CMK (cell line): Measurements from ENCODE around the gene LIN28B.

Experiments
- DNase-seq: peaks from one replicate; pipeline ENCODE4 v3.0.0-alpha.2; 2010; ENCODE audit warnings: low read depth

LIN28B gene

DNA sequence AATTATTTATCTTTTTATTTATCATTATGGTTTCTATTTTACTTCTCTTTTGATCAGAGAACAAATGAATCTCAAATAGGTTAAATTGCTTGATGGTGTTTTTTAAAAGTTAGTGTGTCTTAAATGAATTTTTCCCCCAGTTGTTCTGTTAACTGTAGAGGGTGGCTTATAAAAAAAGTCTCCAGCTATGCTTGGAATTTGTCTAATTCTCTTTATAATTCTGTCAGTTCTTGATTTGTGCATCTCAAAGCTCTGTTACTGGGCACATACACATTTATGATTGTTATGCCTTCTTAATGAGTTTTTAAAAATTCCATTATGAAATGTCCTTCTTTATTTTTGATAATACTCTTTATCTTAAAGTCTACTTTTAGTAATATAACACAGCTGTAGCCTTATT, 58.0 kb downstream of the LIN28B start:
- no peak for DNase-seq

DNA sequence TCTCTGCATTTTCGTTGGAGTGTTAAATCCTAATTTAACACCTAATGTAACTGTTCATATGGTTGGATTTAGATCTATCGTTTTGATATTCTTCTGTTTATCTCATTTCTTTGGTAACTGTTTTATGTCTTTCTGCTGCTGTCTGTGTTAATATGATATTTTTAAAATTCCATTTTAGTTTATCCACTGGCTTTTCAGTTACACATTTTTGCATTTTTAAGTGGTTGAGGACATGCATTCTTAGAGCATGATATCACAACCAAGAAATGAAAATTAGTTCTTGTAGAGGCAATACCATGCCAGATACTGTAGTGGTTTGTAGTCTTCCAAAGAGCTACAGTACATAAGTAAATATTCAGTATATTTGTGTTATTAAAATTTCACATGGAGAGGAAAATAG, 58.6 kb downstream of the LIN28B start:
- no peak for DNase-seq

DNA sequence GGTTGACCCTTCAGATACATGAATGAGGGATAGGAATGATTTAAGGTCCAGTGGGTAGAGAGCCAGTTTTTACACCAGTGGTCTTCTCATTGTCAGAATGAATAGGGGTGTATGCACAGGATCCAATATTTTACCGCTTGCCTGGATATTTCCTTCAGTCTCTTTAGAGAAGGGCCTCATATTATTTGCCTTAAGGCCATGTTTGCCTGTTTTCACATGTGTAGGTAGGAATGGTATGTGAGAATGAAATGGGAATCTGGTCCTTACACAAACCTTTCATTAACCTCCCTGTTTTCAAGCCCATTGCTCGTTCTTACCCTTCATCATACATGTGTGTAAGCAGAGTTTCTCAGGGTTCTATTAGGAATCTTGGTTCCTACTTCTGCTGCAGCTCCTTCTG, 62.4 kb downstream of the LIN28B start:
- no peak for DNase-seq

DNA sequence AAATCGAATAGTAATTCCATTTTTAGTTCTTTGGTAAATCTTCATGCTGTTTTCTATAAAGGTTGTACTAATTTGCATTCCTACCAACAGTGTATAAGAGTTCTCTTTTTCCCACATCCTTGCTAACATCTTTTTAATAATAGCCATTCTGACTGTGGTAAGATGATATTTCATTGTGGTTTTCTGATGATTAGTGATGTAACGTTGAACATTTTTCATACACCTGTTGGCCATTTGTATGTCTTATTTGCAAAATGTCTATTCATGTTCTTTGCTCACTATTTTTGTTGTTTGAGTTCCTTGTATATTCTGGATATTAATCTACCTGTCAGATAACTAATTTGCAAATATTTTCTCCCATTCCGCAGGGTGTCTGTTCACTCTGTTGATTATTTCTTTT, 64.5 kb downstream of the LIN28B start:
- DNase-seq, result no peak

DNA sequence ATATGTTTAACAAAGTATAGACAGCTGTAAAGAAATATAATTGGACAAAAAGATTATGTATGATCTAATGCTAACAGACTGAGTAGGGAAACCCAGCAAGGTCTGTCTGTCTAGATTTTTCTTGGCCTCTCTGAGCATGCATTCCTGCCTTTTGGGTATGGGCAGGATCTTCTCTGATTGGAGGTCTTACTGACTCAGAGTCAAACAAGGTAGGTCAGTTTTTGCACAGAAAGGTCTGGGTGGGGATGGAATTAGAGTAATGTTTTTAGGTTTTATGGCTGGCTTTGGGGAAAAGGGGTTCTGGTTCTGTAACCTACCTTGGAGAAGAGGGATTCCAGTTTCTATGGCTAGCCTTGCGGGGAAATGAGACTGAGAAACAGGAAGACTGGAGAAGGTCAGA, 65.5 kb downstream of the LIN28B start:
- no peak for DNase-seq

DNA sequence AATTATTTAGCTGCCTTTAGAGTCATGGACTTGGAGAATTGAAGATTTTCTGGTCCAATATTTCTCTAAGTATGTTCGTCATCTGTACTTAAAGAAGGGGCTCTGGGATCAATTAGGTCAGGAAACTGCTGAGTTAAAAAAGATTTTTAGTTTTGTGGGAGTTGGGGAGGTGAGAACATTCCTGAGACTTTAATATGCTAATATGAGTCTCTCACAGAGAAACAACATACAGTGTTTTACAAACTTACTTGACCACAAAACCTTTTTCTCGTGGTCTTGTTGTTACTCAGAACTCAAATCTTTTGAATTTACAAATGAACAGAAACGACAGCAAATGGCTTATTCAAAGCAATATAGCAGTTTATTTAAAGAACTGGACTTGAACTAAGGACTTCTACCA, 67.9 kb downstream of the LIN28B start:
- no peak for DNase-seq

DNA sequence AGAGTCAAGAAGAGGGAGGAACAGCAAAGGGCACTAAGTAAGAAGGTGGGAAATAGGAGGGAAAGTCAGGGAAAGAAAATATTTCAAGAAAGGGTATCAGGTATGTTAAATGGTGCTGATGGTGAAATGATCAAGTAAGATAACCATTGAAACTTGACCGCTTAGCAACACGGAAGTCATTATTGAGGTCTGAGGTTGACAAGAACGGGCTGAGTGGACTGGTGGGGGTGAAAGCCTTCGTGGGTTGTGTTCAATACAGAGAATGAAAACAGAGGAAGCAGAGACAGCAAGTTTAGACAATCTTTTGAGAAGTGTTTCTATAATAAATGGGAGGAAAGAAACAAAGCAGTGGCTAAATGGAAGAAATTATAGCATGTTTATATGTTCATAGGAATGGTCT, 72.0 kb downstream of the LIN28B start:
- DNase-seq, result no peak

DNA sequence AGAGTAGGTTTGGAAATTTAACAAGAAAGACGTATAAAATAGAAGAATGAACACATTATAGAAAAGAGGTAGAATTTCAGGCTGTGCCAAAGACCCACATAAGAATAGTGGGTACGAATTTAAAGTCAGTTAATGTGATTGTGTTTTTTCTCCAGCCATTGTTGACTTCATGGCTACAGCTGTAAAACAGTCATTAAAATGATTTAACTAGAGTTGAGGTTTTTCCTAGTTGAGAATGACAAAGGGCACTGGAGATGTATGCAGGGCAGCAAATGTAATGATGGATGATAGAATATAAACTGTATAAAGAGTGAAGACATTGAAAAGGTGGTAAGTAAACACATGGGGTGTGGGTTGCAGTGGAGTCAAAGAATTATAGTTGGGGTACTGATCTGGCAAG, 72.7 kb downstream of the LIN28B start:
- no peak for DNase-seq

DNA sequence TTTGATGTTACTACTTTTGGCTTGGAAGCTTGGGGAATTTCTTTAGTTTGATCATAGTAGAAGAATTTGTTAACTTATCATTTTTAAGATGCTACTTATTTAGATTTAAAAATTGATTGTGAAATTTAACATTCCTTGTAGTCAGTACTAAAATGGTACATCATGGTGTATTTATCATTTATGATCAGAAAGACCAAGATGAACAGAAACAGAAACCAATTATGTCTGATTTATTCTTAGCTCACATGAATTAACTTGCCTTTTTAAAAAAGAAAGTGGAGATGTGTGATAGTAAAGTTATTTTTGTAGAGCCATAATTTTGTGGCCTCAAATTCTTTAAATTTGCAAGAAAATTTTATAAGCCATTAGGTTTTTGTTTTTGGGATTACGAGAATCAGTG, 77.6 kb downstream of the LIN28B start:
- no peak for DNase-seq

DNA sequence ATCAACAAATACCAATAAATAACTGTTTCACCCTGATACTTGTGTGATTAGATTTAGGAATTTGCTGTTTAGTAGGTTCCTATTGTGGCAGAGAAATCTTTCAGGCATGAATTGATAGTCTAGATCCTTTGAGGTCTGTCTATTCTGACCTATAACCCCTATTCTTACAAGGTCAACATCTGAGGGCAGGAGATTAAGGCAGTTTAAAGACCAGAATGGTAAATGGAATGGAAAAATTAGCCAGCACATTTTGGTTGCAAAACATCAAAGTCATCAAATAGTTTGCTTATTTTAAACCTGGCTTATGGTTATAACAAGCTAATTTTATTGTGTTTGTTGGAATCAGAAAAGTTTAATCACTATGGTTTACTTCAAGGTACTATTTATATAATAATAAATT, 78.4 kb downstream of the LIN28B start:
- peak; percentile 30 for DNase-seq

DNA sequence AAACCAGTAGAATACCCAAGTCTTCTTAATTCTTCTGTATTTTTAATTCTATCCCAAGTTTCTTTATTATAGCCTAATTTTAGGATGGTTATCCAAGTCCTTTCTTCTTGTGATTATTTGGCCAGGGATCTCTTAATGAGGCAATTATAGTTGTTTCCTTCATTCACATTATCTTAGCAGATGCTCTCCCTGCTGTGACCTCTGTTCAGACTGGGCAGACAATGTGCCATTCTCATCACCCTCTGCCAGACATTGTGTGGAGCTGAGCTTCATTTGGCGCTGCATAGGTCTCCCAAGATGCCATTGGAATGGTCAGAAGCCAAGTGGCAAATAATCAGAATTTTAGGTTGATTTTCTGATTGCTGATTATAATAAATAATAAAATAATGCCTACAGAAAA, 79.4 kb downstream of the LIN28B start:
- DNase-seq, result no peak

DNA sequence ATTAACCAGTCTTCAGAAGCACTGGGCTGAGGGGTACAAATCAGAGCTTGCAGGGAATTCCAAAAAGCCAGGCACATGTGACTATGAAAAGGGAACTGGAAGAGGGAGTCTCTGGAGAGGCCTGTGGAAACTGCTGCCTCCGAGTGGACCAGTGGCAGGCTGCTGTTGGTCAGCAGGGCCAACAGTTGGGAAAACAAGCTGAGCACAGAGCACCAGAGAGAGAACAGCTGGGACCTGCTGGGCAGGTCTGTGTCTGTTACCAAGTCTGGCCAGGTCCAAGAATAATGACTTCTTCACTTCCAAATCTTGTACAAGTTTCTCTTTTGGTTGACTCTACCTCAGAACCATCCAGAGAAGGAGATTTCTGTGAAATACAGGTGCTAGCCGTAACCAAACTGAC, 81.4 kb downstream of the LIN28B start:
- DNase-seq, result no peak

DNA sequence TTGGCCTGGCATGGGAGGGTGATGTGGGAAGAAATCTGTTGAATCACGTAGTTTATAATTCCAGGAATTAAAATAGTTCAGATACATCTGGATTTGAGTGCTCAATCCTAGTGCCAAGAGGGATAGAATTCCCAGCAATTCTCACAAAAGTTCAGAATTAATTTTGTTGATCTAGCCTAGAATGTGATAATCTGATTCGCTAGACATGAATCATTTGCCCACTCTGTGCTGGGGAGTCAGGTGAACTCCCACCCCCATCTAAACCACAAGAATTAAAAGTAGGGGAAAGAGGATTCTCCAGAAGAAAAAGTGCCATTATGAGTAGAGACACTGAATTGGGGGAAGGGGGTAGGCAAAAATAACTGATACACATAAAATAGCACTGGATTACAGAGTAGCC, 85.0 kb downstream of the LIN28B start:
- no peak for DNase-seq

DNA sequence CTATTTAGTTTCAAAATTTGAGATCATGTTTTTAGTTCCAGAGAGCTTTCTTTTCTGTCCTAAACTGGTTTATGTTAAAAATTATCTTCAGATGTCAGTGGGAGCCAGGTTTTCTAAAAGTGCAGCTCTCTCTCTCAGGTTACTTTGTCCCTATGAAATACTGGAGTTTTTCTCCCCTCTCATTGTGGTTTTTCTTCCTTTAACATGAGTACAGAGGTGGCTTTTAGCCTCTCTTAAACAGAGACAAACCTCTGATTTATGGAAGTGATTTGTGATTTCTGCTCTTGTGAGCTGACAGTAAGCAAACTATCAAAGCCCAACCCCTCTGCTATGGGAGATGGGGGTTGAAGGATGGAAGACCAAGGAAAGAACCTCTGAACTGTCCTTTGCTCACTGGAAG, 85.7 kb downstream of the LIN28B start:
- DNase-seq, result no peak

DNA sequence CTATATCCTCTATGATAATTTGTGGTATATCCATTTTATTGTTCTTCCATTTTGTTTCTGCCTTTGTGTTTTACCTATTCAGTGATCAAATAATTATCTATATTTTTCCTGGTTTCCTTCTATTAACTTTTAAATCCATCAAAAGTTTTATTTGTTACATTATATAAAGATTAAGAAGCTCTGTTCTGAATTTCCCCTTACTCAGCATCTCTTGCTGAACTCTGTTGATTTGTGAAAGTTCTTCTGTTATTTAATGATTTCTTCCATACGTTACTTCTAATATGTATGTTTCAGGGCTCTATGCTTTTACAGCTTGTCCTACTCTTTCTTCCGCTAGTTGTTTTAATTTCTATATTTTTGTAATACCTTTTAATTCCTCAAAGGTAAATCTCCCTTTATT, 87.1 kb downstream of the LIN28B start:
- no peak for DNase-seq

DNA sequence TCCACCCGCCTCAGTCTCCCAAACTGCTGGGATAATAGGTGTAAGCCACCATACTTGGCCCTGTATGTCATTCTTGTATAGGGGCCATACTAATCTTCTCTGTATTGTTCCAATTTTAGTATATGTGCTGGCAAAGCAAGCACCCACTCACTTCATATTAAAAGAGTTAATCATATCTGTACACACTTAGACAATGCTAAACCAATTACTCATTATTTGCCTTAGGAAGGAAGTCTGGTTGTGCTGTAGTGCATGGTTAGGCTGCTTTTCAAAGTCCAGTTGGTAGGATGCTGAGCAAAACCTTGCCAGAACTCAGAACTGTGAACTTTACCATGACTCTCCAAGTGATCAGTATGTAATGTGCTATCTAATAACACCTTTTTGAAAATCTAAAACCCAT, 88.6 kb downstream of the LIN28B start:
- DNase-seq, result no peak

DNA sequence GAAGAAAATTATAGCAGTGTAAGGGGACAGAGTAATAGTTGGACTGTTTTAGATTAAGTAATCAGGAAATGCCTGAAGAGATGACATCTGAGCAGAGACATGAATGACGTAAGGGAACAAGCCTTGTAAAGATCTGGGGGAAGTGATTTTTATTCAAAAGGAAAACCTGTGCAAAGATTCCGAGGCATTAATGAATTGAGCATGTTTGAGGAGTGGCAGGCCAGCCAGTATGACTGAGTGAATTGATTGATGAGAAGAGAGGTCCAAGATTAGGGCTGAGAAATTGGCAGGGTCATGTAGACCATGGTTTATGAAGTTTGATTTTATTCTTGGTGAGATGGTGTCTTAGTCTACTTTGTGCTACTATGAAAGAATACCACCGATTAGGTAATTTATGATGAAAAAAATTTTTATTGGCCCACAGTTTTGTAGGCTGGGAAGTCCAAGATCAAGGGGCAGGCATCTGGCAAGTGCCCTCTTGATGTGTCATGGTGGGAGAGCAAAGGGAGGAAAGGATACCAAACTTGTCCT, 95.1 kb downstream of the LIN28B start:
- no peak for DNase-seq

DNA sequence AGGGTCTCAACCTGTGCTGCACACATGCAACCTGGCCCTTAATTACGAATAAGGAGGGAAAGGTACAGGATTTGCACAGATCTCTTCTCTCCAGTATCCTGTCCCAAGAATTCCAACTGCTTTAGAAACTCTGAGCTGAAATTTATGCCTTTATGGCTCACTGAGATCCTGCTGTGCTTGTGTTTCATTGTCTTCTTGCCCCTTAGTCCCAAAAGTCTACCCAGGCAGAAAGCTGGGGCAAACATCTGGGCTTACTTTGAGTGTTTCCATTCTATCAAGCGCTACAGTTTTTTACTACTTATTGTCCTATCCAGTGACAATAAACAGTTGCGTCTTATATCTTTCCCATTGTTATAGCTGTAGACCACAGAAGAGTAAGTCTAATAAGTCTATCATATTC, 99.7 kb downstream of the LIN28B start:
- no peak for DNase-seq

DNA sequence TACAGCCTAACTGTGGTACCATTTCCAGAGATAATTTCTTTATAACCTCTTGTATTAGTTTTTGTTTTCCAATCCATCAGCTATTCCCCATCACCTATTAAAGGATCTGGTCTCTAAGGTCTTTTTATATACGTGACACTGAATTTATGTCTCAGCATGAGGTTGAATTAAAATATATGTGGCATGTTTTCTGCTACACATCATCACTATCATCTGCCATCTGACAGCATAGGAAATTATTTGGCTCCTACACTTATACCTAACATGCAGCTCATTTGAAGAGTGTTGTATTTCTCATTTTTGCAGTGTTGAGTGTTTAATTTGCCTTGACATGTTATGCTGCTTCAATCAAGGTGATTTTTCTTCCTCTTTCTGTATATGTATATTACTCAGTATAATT, 100.3 kb downstream of the LIN28B start:
- no peak for DNase-seq

DNA sequence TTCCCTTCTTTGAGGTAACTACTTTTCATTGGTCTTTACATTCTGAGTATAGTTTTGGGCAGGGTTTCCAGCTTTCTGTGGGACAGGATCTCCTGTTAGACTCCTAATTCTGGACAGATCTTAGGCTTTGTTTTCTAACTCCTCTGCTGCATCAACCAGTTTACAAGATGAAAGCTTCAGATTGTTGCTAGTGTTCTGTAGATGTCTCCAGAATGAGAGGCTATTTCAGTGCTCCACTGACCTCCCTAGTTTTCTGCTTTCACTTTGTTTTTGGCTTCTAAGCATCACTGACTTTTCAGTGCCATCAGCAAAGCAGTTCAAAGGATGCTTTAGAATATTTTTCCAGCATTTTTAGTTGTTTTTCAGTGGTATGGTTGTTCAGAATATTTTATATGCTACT, 101.4 kb downstream of the LIN28B start:
- DNase-seq, result no peak

DNA sequence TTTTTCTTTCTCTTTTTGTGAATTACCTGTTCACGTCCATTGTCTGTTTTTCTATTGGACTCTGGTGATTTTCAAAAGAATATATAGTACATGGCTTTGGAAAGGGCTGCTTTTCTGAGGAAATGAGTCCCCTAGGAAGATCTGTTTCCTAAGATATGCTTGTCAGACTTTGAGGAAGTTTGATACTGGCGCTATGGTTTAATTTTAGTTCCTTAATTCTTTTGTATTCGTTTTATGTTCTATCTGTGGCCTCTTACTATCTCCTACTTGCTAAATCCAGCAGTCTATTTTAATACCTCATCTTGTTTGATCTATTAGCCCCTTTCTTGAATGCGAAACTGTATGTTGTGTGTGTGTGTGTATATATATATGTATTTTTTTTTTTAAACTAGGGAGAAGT, 101.9 kb downstream of the LIN28B start:
- no peak for DNase-seq

DNA sequence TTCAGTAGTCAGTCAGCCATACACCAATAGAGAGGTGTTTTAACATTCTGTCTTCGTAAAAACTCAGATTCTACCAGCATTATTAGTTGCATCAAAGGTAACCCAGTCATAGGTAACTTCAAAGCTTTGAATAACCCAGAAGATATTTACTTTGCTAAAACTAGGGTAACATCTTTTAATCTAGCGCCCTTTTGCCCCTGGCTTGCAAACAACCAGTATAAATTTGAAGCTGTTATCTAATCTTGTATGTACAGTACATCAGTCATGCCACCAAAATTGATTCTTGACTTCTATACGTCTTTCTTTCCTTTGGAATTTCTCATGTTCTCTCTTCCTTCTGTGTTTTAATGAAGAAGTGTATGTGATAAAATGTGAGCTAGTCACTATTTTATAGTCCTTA, 109.3 kb downstream of the LIN28B start:
- no peak for DNase-seq

DNA sequence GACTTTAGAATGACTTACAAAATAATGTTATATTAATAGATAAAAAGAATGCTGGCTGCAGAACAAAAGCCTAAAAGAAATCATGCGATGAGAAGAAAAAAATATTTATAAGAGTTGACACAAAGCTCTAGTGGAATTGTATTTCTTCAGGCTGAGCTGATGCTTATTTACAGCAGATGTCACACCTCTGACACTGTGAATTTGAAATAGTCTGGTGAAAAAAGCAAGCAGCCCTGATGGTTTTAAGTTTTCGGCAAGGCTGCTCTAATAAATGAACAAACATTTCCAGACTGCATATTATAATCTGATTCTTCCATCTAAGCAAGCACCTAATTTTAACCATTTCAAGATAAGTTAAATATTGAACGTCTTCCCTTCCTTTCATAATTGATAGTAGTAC, 109.9 kb downstream of the LIN28B start:
- no peak for DNase-seq

DNA sequence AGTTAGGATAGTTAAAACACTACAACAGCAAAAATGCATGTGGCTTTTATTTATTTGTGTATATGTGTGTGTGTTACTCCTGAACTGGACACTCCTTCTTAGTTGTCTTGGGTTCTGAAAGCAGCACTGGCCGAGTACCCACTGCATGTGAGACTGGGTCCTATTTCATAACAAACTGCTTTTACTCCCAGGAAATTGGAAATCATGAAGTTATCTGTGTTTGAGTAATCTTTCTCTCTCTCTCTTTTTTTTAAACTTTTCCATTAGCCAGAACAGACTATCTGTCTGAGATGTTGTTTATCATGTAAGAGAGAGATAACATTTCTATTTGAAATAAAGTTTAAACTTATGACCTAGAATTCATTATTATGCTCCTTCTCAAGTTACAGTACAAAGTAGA, 110.4 kb downstream of the LIN28B start:
- DNase-seq, result no peak

DNA sequence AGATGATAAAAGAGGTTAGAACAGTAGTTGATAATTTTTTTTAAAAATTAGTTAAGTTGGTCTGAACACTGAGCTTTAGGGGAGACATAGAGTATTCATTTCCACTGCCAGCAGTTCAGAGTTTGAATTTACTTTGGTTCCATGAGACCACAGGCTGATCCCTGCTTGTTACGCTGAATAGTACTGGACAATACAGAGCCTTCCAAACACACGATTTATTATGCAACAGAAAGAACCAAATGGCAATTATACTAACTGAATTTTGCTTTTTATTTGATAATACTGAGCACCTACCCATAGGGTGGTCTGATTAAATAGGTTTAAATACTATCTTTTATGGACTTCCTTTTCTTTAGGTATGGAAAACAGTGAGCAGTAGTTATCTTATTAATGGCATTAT, 111.5 kb downstream of the LIN28B start:
- DNase-seq, result no peak
